ENCODE measurements around the gene ARID1A. TPM values are rescaled to one million over a fixed set of nuclear protein-coding genes. Genes with fewer than 3 reads are reported as not detected.

ARID1A gene
- total and polyA plus RNA-seq, 2 experiments from 2014 or later, result 50.0 to 104 TPM

DNA sequence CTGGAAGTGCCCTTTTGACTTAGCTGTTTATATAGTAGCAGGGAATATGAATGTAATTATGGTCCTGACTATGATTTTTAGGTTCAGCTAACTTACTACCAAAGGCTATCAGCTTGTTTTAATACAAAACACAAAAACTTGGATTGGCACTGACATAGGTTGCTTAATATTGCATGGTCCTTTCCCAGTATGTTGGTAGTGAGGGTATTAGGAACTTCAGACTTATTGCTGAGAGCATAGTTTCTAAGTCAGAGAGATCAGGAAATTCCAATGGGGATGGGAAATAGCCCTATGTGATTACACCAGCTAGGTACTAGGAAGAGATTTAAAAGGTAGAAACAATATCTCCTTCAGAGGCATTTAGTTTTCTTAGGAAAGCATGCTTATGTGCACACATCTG, 7.7 kb downstream of the ARID1A start:
- H3K27me3 ChIP-seq (ENCODE audit: insufficient read depth), result no peaks in the 10 kb centered on the region
- H3K4me1 ChIP-seq (ENCODE audit: insufficient read depth), result peaks cover 82% of the 10 kb centered on the region
- ATAC-seq (no peak), DNase-seq (ENCODE audit: low spot score) (no peak)
- Mint-ChIP-seq H3K36me3 (ENCODE audit: low read depth) (peaks cover 10% of the 10 kb centered on the region; the same call in 2 of the 3 replicates), H3K27me3 (ENCODE audit: insufficient read depth, low read depth, poor library complexity) (peaks cover 1% of the 10 kb centered on the region), H3K4me1 (peaks cover 24% of the 10 kb centered on the region), H3K27ac (no peak overlapping the region), H3K4me3 (no peak overlapping the region; the same call in 2 of the 3 replicates), H3K9me3 (no peaks in the 10 kb centered on the region)
- H3K9me2 ChIP-seq (ENCODE audit: insufficient read depth), result no peaks in the 10 kb centered on the region
- no peak overlapping the region for H2AFZ ChIP-seq
- TF ChIP-seq CREB1 (CRISPR knock-in tag; IDR thresholded peaks at IDR 0.05; ENCODE audit: low read depth) (no peak), EZH2 (IDR thresholded peaks at IDR 0.05; ENCODE audit: low read depth, unreplicated experiment) (no peak), ZNF462 (CRISPR knock-in tag; IDR thresholded peaks at IDR 0.05) (no peak), NANOG (IDR thresholded peaks at IDR 0.05; ENCODE audit: borderline replicate concordance) (no peak), ZNF114 (CRISPR knock-in tag; IDR thresholded peaks at IDR 0.05) (no peak), POLR2AphosphoS5 (IDR thresholded peaks at IDR 0.05; ENCODE audit: low read depth) (no peak), REST (IDR thresholded peaks at IDR 0.05; ENCODE audit: unreplicated experiment) (no peak), ETS1 (IDR thresholded peaks at IDR 0.05) (no peak), JUNB (IDR thresholded peaks at IDR 0.05; ENCODE audit: unreplicated experiment) (no peak), STAT1 (IDR thresholded peaks at IDR 0.05; ENCODE audit: unreplicated experiment) (no peak), EZH2phosphoT487 (IDR thresholded peaks at IDR 0.05; ENCODE audit: unreplicated experiment) (no peak), ZNF331 (CRISPR knock-in tag; IDR thresholded peaks at IDR 0.05; ENCODE audit: low read depth) (no peak)
- TF ChIP-seq, protein P1, sequence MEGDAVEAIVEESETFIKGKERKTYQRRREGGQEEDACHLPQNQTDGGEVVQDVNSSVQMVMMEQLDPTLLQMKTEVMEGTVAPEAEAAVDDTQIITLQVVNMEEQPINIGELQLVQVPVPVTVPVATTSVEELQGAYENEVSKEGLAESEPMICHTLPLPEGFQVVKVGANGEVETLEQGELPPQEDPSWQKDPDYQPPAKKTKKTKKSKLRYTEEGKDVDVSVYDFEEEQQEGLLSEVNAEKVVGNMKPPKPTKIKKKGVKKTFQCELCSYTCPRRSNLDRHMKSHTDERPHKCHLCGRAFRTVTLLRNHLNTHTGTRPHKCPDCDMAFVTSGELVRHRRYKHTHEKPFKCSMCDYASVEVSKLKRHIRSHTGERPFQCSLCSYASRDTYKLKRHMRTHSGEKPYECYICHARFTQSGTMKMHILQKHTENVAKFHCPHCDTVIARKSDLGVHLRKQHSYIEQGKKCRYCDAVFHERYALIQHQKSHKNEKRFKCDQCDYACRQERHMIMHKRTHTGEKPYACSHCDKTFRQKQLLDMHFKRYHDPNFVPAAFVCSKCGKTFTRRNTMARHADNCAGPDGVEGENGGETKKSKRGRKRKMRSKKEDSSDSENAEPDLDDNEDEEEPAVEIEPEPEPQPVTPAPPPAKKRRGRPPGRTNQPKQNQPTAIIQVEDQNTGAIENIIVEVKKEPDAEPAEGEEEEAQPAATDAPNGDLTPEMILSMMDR (conservative IDR thresholded peaks at IDR 0.05; ENCODE audit: low read depth in 2 of 2), result no peak
- H4K20me1 ChIP-seq (replicated peaks; ENCODE audit: insufficient read depth), result peaks cover 86% of the 10 kb centered on the region
- H3F3A ChIP-seq (replicated peaks; ENCODE audit: low read depth), result no peaks in the 10 kb centered on the region
- H3K4me2 ChIP-seq, result 0 out of 2 replicates have a peak overlapping the region, but pooled peaks have one; percentile 11
- H3K4me3 ChIP-seq, result no peak overlapping the region
- no peak overlapping the region for H3K27ac ChIP-seq (ENCODE audit: low read depth)
- peaks cover 100% of the 10 kb centered on the region for H3K79me2 ChIP-seq (replicated peaks; ENCODE audit: insufficient read depth)
- H3K36me3 ChIP-seq (ENCODE audit: insufficient read depth), result no peaks in the 10 kb centered on the region

Data from GM23338 (cell line).